HG03558 (cell line): ENCODE data around the gene KRTAP1-1.
"Not testable (repeated sequence)": the region's sequence is repeated elsewhere in the genome, so short reads cannot be mapped to it uniquely, and the experiment has no call there.

Experiments
- ATAC-seq: cut with Tn5 transposase; IDR thresholded peaks from one replicate; pipeline ENCODE4 v1.9.1; 2021; ENCODE audit warnings: moderate number of reproducible peaks; ENCODE audit not compliant: unreplicated experiment; ENCODE audit errors: extremely low read depth

KRTAP1-1 gene

GRCh38 chr17:41013606-41014005 lies 27.6 kb downstream of the KRTAP1-1 start:
- no peak for ATAC-seq

- ATAC-seq, result no peak
Observed at GRCh38 chr17:41013181-41013580, 28.1 kb downstream of the KRTAP1-1 start.

GRCh38 chr17:41012326-41013120 lies 28.7 kb downstream of the KRTAP1-1 start:
- ATAC-seq, result no peak

GRCh38 chr17:41010441-41010840 lies 30.8 kb downstream of the KRTAP1-1 start:
- no peak for ATAC-seq

- ATAC-seq, result no peak
Observed at GRCh38 chr17:41009936-41010335, 31.3 kb downstream of the KRTAP1-1 start.

GRCh38 chr17:41009301-41009760 lies 31.9 kb downstream of the KRTAP1-1 start:
- no peak for ATAC-seq

- ATAC-seq, result no peak
Observed at GRCh38 chr17:41008811-41009210, 32.4 kb downstream of the KRTAP1-1 start, which contains the start of gene KRTAP3-1. TSS of gene KRTAP3-1 (minus strand) at chr17:41009128. CDS start at chr17:41009074, 54 bp downstream.

GRCh38 chr17:41004397-41004796 lies 36.9 kb downstream of the KRTAP1-1 start:
- ATAC-seq, result no peak

- no peak for ATAC-seq
Observed at GRCh38 chr17:41003926-41004325, 37.3 kb downstream of the KRTAP1-1 start.

- no peak for ATAC-seq
Observed at GRCh38 chr17:41002814-41003213, 38.4 kb downstream of the KRTAP1-1 start.

GRCh38 chr17:41001795-41002194 lies 39.5 kb downstream of the KRTAP1-1 start:
- ATAC-seq, result no peak

GRCh38 chr17:40999563-40999962 lies 41.7 kb downstream of the KRTAP1-1 start, which contains the start of gene KRTAP3-2:
TSS of gene KRTAP3-2 (minus strand) at chr17:40999906. CDS start at chr17:40999853, 53 bp downstream.
- not testable (repeated sequence) for ATAC-seq

- ATAC-seq, result no peak
Observed at GRCh38 chr17:40997361-40997760, 43.9 kb downstream of the KRTAP1-1 start.

- ATAC-seq, result no peak
Observed at GRCh38 chr17:40996829-40997228, 44.4 kb downstream of the KRTAP1-1 start.

GRCh38 chr17:40995116-40995515 lies 46.1 kb downstream of the KRTAP1-1 start:
- no peak for ATAC-seq

GRCh38 chr17:40993839-40994238 lies 47.4 kb downstream of the KRTAP1-1 start, which contains the start of gene KRTAP3-3:
TSS of gene KRTAP3-3 (minus strand) at chr17:40994164. CDS start at chr17:40994097, 67 bp downstream.
- no peak for ATAC-seq

GRCh38 chr17:40993084-40993483 lies 48.2 kb downstream of the KRTAP1-1 start:
- ATAC-seq, result no peak

GRCh38 chr17:40992666-40993065 lies 48.6 kb downstream of the KRTAP1-1 start:
- no peak for ATAC-seq
